Fibroblast of skin of abdomen (primary cell): ENCODE results near the gene RGS5. TPM values are rescaled to one million over a fixed set of nuclear protein-coding genes. Genes with fewer than 3 reads are reported as not detected.
"Not testable (repeated sequence)": the region's sequence is repeated elsewhere in the genome, so short reads cannot be mapped to it uniquely, and the experiment has no call there.

Experiments
- DNase-seq: peaks from one replicate; pipeline ENCODE4 v3.0.0-alpha.2; 2013
- polyA plus RNA-seq, 2 experiments: library from polyadenylated mRNA; unstranded; fragments of 120-200 nt; gene quantifications; one replicate each; pipeline ENCODE4 v1.2.1, GENCODE V29; 2013; ENCODE audit not compliant: insufficient read length in 2 of 2

Gene RGS5, protein sequence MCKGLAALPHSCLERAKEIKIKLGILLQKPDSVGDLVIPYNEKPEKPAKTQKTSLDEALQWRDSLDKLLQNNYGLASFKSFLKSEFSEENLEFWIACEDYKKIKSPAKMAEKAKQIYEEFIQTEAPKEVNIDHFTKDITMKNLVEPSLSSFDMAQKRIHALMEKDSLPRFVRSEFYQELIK
- 1.9 TPM for polyA plus RNA-seq (2013, experiment 1 of 2; ENCODE audit: insufficient read length)
- polyA plus RNA-seq (2013, experiment 2 of 2; ENCODE audit: insufficient read length) = 2.8 TPM

GRCh38 chr1:163202833-163203451, at the start of gene RGS5:
Gene RGS5, minus strand, starts transcription at chr1:163202916. Its CDS starts 81 bp downstream, at chr1:163202835.
- peak; percentile 57 for DNase-seq

DNA sequence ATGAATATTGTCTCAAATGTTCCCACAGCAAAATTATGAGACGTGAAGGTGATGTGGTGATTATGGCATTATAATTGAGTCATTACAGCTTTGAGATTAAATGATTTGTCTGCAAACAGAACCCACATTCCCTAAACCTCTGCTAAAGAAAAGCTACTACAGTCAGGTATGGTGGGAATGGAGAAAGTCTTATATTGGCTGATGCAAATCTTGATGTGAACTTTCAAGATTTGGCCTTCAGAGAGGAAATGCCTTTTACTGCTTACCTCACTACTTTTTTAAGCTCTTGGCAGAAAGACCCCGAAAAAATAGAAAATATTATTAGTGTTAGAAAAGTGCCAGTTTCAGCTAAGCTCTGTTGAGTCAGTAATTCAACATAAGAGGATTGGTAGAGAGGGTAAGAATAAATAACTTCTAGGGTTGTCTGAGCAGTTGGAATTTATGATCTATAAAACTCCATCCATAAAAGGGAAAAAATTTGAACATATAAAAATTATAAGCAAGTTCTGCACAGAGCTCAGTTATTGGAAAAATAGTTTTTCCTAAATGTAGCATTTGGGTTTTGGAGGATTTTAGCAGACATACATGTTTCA, 47.8 kb upstream of the RGS5 start:
- no peak for DNase-seq

DNA sequence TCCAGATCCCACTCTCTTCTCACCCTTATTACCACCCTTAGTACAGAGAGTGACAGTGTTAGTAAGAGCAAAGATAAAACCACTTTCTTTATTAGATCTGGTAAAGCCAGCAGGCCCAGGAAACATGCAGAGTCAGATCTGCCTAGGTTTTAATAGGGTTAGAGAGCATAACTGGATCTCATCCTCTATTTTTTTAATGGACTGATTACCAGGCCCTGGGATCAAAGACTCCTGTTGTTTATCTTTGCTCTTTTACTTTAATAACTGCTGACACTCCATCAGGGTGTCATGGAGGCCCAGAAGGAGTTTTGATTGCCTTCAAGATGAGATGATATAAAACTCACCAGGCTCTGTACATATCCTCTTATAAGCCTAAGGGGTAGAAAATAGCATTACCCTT, 45.3 kb upstream of the RGS5 start:
- no peak for DNase-seq

- not testable (repeated sequence) for DNase-seq
These were observed 41.9 kb upstream of the RGS5 start for GRCh38 chr1:163244648-163245047.

- no peak for DNase-seq
These were observed 39.0 kb upstream of the RGS5 start for GRCh38 chr1:163241746-163242145.

DNA sequence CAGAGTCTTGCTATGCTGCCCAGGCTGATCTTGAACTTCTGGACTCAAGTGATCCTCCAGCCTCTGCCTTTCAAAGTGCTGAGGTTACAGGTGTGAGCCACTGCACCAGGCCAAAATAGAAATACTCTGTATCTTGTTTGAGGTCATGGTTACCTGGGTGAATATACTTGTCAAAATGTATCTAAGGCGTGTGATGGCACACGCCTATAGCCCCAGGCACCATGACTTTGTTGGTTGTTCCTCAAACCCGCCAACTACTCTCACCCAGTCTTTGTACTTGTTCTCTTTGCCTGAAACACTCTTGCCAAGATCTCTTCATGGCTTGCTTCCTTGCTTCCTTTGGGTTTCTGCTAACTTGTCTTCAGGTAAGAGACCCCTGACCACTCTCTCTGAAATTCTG, 38.0 kb upstream of the RGS5 start:
- DNase-seq = no peak

DNA sequence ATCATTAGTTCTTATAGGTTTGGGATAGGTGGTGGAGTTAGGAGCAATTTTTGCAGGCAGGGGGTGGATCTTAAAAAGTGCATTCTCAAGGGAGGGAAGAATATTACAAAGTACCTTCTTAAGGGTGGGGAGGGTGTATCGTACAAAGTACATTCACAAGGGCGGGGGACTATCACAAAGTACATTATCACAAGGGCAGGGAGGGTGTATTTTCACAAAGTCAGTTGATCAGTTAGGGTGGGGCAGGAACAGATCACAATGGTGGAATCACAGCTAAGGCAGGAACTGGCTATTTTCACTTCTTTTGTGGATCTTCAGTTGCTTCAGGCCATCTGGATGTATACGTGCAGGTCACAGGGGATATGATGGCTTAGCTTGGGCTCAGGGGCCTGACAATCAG, 30.9 kb upstream of the RGS5 start:
- not testable (repeated sequence) for DNase-seq

GRCh38 chr1:163231385-163231784, 28.7 kb upstream of the RGS5 start:
- peak; percentile 55 for DNase-seq

GRCh38 chr1:163230827-163231226, 28.1 kb upstream of the RGS5 start:
- no peak for DNase-seq

- DNase-seq = not testable (repeated sequence)
These were observed 25.6 kb upstream of the RGS5 start for GRCh38 chr1:163228271-163228670.

GRCh38 chr1:163227126-163227525, 24.4 kb upstream of the RGS5 start:
- no peak for DNase-seq

DNA sequence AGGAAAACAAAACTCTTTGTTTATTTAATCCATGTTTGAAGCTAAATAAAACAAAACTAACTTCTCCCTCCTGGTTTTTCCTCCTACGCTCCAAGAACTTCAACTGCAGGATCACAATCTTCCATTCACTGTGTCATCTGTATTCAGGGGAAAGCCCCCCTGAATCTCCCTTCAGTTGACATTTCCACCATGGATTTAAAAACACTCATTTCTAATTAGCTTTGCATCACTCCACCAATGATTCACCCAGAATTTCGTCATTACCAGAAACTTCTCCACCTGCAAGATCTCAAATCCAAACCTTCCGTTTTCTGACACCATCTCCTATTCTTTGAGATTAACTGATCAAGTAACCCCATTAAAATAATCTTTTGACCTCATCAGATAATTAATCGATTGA, 10.9 kb upstream of the RGS5 start:
- no peak for DNase-seq

DNA sequence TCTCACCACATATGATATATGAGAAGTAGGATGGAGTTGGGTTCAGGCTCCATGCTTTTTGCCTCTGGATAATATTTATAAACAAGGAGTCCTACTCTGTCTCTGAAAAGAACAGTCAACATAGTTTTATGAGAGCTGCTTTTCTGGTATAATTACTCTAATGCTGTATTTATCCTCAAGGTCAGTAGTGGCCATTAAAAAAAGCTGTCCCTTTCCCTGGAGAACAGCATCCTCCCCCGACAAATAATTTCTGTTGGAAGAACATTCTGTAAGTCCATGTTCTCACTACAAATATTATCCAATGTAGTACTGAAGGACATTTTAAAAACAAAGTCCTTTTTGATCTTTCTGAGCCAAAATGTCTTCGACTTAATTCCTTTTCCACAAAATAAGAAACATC, 9.0 kb upstream of the RGS5 start:
- no peak for DNase-seq

DNA sequence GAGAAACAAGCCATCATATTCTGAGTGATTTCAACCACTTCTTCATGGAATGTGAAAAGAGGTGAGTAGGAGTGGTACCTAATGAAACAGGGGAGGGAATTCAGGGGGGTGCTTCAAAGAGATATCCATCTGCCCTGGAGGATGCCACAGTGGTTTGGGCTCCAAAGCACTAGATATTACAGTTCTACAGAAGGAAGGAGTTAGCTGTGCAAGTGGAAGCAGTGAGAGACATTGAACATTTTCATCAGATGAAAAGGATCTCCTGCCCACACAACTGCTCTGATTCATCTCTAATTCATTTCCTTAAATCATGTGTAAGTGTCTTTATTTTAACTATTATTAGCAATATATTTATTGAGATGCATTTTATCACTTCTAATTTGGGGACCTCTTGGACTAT, 2.8 kb upstream of the RGS5 start:
- peak; percentile 16 for DNase-seq

DNA sequence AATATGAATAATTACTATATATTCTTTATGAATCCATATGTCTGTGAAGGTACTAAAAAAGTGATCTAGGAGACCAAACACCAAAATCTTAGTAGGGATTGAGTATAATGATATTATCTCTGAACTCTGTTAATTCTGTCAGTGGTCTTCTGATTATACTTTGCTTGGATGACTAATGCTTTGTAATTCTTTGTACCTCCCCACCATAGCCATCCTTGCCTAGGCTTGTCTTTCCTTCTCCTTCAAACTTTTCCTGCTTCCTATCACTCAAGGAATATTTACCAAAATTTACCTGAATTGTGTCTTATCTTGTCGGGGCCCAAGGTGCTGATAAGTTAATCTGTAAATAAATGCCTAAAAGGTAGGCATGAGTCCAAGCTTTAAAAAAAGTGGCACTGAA, 845 bp upstream of the RGS5 start:
- no peak for DNase-seq

GRCh38 chr1:163201906-163202305, 810 bp downstream of the RGS5 start:
- no peak for DNase-seq

DNA sequence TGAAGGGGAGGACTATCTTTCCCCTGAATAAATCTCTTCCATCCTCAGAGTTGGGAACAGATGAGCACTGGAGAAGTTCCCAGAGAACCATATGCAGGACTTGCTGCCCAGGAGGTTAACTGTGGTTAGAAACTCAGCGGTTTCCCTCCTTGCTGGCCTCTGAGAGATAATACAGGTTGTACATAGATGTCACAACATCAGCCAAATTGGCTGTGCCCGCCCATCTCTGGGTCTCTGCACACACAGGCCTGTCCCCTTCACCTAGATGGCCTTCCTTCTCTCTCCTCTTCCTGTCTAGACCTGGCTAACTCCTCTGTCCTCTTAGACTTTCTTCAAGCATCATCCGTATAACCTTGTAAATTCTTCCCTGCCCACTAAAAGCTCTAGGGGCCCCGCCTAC, 5.7 kb downstream of the RGS5 start:
- DNase-seq = no peak

GRCh38 chr1:163196449-163196787, 6.3 kb downstream of the RGS5 start:
- DNase-seq = no peak

GRCh38 chr1:163195728-163196448, 6.8 kb downstream of the RGS5 start:
- DNase-seq = no peak

- DNase-seq = no peak
These were observed 11.4 kb downstream of the RGS5 start for GRCh38 chr1:163191301-163191700.

DNA sequence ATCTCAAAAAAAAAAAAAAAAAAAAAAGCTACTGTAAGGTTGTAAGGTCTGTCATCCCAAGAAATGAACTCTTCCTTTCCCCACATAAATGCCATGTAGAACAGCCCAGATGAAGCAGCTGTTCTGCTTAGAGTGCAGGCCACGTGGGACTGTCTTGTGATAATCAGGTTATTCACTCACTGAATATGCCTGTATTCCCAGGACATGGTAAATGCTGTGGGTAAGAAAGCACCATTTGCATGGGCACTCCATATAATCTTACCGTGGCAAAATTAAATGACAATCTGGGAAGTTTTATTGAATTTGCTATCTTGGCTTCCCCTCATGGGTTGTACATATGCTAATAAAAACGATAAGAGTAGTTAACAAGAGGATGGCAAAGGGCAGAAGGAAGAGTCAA, 13.8 kb downstream of the RGS5 start:
- DNase-seq = no peak

DNA sequence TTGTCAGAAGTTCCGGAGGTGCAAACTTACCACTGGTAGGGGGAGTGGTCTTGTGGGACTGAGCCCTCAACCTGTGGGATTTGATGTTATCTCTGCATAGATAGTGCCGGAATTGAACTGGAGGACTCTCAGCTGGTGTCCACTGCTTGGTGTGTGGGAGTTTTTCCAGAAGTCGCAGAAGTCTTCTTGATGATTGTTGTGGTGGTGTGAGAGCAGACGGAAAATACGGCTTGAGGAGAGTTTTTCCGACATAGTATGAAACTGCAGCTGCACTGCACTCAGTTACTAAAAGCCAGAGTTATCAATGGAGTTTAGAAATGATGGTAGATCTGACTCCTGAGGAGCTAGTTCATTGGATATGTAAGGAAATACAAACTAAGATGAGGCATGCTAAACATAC, 14.9 kb downstream of the RGS5 start:
- DNase-seq = no peak

- no peak for DNase-seq
These were observed 15.9 kb downstream of the RGS5 start for GRCh38 chr1:163186862-163187261.
